Erythroblast (primary cell): ENCODE measurements around the gene STYK1.
"Not testable (repeated sequence)": the region's sequence is repeated elsewhere in the genome, so short reads cannot be mapped to it uniquely, and the experiment has no call there.

Experiments used
- GATA1 ChIP-seq: IDR thresholded peaks from 2 replicates; pipeline ENCODE4 v1.6.1; 2011; ENCODE audit warnings: low read depth, mild to moderate bottlenecking, control low read depth, low read length, moderate library complexity
- POLR2A ChIP-seq: IDR thresholded peaks from 2 replicates; pipeline ENCODE4 v1.6.1; 2011; ENCODE audit warnings: mild to moderate bottlenecking, low read length

DNA sequence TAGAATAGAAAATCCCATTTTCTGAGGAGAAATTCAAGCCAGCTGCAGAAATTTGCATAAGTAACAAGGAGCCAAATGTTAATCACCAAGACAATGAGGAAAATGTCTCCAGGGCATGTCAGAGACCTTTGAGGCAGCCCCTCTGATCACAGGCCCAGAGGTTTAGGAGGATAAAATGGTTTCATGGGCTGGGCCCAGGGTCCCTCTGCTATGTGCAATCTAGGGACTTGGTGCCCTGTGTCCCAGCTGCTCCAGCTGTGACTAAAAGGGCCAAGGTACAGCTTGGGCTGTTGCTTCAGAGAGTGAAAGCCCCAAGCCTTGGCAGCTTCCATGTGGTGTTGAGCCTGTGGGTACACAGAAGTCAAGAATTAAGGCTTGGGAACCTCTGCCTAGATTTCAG lies 27.3 kb downstream of the STYK1 start:
- TF ChIP-seq POLR2A, GATA1: not testable (repeated sequence)
